GM12875 (cell line): Measurements from ENCODE around the gene KRT32.

Experiments used
- H3K4me3 ChIP-seq: one replicate; pipeline ENCODE4 v1.5.1; 2011; ENCODE audit warnings: low read depth, low read length, control low read depth
- TF ChIP-seq, protein P1 (sequence below): IDR thresholded peaks from 2 replicates; pipeline ENCODE4 v1.5.1; 2011; ENCODE audit warnings: low read depth, mild to moderate bottlenecking, control low read depth, inconsistent platforms, low read length, moderate library complexity, borderline replicate concordance; ENCODE audit not compliant: insufficient read depth

Gene KRT32

DNA sequence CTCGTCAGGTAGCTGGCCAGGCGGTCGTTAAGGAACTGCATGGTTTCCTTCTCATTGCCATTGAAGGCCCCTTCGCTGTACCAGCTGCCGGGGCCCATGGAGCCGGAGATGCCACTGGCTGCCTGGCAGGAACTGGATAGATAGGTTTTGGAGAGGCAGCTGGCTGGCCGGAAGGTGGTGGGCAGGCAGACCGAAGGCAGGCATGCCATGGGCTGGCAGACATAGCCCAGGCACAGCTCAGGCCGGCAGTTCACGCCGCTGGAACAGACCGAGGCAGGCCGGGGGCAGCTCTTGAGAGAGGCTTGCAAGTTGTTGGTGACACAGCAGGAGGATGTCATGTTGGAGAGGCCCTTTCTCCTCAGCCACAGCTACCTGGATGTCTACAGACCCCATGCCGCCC lies at the start of gene KRT32:
KRT32 (minus strand) TSS at position 399 of the 400 bp plus-strand sequence; CDS start at position 338, 61 bp downstream.
- H3K4me3 ChIP-seq, result no peak within 1 kb of the TSS
- TF ChIP-seq, protein P1, sequence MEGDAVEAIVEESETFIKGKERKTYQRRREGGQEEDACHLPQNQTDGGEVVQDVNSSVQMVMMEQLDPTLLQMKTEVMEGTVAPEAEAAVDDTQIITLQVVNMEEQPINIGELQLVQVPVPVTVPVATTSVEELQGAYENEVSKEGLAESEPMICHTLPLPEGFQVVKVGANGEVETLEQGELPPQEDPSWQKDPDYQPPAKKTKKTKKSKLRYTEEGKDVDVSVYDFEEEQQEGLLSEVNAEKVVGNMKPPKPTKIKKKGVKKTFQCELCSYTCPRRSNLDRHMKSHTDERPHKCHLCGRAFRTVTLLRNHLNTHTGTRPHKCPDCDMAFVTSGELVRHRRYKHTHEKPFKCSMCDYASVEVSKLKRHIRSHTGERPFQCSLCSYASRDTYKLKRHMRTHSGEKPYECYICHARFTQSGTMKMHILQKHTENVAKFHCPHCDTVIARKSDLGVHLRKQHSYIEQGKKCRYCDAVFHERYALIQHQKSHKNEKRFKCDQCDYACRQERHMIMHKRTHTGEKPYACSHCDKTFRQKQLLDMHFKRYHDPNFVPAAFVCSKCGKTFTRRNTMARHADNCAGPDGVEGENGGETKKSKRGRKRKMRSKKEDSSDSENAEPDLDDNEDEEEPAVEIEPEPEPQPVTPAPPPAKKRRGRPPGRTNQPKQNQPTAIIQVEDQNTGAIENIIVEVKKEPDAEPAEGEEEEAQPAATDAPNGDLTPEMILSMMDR, result no peak

DNA sequence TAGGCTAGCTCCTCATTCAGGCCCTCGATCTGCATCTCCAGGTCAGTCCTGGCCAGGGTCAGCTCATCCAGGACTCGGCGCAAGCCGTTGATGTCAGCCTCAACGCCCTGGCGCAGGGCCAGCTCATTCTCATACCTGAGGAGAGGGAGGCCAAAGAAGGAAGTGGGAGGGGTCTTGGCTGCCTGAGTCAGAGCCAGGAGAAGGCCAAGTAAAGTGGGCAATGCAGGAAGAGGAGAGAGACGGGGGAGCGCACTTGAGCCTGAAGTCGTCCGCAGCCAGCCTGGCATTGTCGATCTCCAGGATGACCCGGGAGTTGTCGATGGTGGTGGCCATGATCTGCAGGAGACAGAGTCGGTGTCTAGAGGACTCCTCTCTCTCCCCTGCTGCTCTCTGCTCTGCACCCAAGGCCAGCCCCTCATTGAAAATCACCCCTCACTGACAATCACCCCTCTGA lies 49.7 kb upstream of the KRT32 start:
- TF ChIP-seq, protein P1, result no peak

DNA sequence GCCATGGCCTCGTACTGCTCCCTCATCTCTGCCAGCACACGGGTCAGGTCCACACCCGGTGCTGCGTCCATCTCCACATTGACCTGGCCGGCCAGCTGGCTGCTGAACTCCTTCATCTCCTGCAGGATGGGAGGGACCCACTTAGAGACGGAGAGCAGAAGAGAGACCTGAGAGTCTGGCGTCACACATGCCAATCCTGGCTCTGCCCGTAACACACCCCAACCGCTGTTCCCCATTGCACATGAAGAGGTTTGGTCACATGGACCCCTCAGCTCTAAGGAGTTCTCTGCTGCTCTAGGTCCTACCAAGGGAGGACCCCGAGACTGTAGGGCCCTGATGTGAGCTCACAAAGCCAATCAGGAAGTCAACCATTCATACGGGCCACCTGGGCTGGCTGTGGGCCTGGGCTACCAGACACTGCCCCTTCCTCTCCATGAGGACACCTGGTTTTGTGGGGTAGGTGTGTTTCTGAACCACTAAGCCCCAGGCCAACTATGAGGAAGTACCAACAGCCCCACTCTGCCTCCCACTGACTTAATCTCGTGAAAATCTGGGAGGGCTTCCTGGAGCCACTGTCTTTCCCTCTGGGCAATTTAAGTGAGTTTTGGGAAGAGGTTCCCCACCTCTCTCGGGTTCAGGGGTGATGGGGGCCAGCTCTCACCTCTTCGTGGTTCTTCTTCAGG lies 49.1 kb upstream of the KRT32 start:
- no peak overlapping the region for H3K4me3 ChIP-seq
- TF ChIP-seq, protein P1, result no peak

More for the DNA sequence above, 49.7 kb upstream of the KRT32 start:
- H3K4me3 ChIP-seq, result no peak overlapping the region

DNA sequence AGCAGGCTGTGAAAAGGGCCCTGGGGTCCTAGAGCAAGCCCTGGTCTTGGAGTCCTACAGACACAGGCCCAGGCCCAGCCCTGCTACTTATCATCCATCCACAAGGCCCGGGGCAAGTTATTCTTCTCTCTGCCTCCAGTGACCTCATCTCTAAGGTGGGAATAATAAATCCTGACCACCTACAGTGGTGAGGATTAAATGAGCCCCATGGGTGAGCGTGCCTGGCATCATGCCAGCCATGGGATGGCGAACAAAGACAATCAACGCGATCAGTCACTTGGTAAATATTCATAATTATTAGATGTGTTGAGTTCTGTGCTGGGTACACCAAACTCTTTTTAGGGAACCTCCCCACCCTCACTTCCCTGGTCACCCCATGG lies 46.0 kb upstream of the KRT32 start:
- TF ChIP-seq, protein P1, result no peak
- no peak overlapping the region for H3K4me3 ChIP-seq

DNA sequence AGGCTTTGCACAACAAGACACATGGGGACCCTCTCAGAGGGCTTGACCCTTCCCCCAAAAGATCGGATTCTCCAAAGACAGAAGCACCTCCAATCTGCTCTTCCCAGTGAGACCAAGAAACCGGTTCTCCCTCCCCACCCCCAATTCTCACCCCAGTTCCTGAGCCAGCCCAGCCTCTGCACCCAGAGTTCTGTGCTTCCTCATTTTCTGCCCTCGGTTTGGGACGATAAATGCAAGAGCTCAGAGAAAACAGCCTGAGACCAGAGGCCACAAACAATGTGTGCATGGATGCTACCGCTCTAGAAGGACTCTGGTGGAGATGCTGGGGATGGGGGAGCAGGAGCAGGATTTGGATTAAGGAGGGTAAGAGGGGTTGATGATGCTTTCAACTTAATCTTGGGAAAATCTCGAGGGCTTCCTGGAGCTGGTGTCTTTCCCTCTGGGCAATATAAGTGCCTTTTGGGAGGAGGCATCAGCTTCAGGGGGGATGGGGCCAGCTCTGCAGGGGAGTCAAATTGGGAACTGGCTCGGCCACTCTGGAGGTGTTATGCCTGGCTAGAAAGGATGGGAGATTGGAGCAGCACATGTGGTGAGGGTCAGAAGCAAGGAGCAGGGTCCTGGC lies 45.5 kb upstream of the KRT32 start:
- H3K4me3 ChIP-seq, result no peak overlapping the region
- TF ChIP-seq, protein P1, result no peak

DNA sequence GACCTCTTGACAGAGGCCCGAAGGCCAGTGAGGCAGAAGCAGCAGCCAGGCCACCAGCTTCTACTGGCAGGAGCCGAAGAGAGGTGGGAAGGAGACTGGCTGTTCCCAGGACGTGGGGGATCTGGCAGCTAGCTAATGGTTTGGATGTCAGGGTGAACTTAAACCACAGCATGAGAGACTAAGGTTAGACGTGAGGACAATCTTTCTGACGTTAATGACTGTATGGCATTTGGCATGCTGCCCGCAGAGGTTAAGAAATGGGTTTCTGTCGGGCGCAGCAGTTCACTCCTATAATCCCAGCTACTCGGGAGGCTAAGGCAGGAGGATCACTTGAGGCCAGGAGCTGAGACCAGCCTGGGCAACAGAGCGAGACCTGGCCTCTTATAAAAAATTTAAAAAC lies 44.5 kb upstream of the KRT32 start:
- TF ChIP-seq, protein P1, result no peak

DNA sequence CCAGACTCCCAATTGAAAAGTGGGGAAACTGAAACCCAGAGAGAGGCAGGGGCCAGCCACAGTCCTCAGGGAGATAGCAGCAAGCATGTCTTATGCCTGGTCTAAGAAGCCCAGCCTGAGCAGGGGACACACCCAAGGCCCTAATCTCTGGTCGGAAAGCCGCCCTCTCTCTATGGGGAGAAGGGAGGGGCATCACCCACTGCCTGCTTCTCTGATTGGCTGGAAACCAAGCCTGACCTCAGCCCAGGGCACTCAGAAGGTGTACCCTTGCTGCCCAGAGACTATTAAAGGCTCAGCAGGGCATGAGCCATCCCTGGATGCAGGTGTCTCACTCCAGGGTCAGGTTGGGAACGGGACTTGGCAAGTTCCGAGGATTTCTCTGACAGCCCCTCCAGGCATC lies 43.9 kb upstream of the KRT32 start:
- TF ChIP-seq, protein P1, result no peak
- H3K4me3 ChIP-seq, result no peak overlapping the region

More for the DNA sequence above, 44.5 kb upstream of the KRT32 start:
- no peak overlapping the region for H3K4me3 ChIP-seq
